Hematopoietic multipotent progenitor cell treated with erythropoietin and hydrocortisone succinate and interleukin-3 and kit ligand, for 6 days (in vitro differentiated cells): ENCODE results near the gene CIROP.

Experiments used
- DNase-seq: peaks from one replicate; pipeline ENCODE4 v3.0.0-alpha.2; 2015

Gene CIROP, protein sequence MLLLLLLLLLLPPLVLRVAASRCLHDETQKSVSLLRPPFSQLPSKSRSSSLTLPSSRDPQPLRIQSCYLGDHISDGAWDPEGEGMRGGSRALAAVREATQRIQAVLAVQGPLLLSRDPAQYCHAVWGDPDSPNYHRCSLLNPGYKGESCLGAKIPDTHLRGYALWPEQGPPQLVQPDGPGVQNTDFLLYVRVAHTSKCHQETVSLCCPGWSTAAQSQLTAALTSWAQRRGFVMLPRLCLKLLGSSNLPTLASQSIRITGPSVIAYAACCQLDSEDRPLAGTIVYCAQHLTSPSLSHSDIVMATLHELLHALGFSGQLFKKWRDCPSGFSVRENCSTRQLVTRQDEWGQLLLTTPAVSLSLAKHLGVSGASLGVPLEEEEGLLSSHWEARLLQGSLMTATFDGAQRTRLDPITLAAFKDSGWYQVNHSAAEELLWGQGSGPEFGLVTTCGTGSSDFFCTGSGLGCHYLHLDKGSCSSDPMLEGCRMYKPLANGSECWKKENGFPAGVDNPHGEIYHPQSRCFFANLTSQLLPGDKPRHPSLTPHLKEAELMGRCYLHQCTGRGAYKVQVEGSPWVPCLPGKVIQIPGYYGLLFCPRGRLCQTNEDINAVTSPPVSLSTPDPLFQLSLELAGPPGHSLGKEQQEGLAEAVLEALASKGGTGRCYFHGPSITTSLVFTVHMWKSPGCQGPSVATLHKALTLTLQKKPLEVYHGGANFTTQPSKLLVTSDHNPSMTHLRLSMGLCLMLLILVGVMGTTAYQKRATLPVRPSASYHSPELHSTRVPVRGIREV

DNA sequence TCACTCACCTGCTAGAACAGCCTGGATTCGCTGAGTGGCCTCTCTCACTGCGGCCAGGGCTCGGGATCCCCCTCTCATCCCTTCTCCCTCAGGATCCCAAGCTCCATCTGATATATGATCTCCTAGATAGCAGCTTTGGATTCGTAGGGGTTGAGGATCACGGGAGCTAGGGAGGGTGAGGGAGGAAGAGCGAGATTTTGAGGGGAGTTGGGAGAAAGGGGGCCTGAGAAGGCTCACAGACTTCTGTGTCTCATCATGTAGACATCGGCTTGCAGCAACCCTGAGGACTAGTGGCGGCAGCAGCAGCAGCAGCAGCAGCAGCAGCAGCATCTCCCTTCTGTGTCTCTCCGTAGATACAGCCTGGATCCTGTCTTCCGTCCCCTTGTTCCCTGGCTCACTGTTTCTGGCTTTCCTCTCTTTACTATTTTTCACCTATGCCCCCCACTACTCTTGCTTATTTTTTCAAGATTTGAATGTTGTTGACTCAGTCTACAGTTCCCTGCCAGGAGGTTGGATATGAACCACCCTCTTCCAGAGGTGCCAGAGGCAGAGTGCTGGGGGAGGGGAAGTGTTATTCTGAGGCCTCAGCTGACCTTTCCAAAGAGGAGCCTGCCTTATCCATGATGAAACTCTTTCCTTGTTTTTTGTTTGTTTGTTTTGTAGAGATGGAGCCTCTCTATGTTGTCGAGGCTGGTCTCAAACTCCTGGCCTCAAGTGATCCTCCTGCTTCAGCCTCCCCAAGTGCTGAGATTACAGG, at the start of gene CIROP:
TSS of gene CIROP (minus strand) at position 399 of the 757 bp plus-strand sequence. CDS start at position 330, 69 bp downstream.
- DNase-seq: no peak

DNA sequence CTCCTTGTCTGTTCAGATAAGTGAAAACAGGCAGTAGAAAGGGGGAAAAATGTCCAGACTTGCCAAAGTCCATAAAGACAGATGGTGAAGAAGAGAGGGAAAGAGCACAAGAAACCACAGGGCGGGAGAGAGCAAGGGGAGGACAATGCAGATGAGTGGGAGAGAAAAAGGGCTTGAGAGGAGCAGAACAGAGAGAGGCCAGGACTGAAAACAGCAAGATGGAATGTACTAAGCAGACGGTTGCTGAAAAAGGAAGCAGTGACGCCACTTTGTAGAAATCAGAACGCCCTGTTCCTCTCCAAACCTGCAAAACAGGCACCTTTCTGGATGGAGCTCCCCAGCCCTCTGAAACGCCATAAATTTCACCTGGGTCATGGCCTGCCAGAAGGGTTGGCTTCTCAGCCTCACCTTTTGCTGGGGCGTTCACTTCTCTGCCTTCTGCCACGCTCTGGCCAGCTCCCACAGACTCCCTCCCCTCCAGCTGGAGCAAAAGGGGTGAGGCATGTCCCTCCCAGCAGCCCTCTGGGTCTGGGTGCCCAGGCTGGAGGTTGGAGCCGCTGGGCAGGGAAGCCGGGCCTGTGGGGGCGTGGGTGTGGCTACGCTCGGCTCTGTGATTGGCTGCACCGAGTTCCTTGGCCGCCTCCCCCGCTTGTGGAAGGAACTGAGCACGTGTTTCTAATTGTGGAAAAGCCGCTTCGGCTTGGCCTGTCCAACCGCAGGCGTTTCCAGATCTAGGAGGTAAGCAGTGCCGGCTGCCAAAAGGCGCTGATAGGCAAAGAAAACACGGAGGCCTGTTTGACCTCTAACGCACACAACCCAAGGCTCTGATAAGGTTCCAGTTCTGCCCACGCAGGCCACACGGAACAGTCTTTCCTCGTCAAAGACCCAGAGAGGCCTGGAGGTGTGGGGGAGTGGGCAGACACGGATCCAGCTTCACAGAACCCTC, 49.3 kb upstream of the CIROP start:
- peak; percentile 61 for DNase-seq

DNA sequence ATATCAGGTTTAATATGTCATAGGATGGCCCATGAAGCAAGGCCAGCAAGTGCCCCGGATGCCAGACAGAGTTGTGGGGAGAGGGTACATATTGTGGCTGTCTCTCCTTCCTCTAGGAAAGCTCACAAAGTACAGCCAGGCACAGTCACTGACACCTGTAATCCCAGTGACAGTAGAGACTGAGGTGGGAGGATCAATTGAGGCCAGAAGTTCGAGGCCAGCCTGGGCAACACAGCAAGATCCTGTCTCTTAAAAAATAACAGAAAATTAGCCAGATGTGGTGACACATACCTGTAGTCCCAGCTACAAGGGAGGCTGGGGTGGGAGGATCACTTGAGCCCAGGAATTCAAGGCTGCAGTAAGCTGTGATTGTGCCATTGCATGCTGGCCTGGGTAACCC, 46.6 kb upstream of the CIROP start:
- DNase-seq: no peak

- DNase-seq: no peak
Measured at GRCh38 chr14:23149745-23150144, 45.0 kb upstream of the CIROP start.

DNA sequence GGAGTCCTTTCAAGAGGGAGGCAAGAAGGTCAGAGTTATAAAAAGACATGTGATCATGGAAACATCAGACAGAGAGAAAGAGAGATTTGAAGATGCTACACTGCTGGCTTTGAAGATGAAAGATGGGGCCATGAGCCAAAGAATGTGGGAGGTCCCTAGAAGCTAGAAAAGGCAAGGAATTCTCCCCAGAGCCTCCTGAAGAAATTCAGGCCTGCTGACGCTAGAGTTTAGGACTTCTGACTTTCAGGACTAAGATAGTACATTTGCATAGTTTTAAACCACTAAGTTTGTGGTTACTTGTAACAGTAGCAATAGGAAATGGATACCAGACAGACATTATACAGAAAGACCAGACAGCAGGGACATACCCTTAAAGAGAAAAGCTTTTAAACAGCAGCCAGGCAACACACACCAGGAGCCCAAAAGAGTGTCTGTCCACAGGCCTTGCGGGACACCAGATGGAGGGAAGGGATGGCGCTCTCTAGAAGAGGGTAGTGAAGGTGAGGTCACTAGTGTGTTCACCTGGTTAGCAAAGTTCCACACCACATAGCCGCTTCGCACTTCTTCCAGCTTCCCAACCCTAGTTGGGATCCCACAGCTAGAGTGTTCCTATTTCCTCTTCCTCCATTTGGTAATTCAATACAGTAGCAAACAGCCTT, 43.9 kb upstream of the CIROP start:
- DNase-seq: no peak

DNA sequence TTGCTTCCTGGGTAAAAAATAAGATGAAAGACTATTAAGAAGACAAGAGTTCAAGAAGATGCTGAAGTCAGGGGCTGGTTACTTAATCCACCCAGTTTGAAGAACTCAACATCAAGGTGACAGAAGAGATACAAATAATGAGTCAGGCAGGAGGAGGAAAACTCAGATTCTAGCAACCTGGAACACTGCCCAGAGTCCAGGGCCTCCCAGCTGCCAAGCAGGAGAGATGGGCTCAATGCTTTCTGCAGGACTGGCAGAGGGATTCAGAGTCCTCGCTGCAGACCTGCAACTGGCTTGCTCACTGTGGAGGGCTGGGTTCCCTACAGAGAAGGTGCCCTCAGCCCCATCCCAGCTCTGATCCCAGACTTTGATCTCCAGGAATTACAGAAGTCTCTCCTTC, 42.9 kb upstream of the CIROP start:
- no peak for DNase-seq

DNA sequence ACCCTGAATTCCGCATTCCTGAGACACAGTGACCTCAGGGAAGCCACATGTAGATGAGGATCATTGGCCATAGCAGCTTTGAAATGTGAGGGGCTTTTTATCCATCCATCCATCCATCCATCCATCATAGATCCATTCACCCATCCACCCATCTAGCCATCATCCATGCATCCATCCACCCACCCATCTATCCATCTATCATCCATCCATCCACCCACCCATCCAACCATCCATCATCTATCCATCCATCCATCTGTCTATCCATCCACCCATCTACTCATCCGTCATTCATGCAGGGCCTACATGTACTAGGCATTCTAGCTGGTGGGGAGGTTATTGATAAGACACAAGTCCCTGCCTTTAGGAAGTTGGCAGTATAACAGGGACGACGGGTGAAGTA, 42.2 kb upstream of the CIROP start:
- no peak for DNase-seq

GRCh38 chr14:23146351-23146910, 41.6 kb upstream of the CIROP start:
- DNase-seq: peak; percentile 59

DNA sequence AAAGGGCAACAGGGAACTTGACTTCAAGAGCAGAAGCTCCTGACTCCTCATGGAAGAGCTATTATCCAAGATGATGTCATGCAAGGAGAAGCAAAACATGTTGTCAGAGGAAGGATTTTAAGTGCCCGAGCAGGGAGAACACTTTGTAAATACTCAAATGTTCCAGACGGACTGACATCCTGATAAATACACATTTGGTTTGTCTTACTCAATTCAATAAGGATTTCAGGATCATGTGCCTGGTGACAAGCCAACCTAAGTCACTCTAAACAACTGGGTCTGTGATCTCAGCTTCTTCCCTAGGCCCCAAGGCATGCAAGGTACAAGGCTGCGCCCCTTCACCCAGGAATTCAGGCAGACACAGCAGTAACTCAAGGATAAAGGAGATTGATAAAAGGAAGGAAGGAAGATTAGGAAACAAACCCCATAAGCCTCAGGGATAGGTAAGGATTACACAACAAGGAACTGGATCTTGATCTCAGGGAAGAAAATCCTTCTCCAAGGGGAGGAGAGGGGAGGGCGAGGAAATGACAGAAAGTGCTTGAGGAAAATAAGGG, 41.1 kb upstream of the CIROP start:
- no peak for DNase-seq

DNA sequence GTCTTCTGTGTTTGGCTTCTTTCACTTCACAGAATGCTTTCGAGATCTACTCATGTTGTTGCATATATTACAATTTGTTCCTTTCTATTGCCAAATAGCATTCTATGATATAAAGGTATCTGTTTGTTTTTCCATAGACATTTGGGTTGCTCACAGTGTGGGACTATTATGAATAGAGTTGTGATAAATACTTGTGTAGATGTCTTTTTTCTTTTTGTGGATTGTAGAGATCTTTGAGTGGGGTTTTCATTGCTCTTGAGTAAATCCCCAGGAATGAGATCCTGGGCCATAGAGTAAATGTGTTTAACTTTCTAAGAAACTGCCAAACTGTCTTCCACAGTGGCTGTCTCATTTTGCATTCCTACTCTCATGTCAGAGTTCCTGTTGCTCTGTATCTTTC, 39.1 kb upstream of the CIROP start:
- no peak for DNase-seq

DNA sequence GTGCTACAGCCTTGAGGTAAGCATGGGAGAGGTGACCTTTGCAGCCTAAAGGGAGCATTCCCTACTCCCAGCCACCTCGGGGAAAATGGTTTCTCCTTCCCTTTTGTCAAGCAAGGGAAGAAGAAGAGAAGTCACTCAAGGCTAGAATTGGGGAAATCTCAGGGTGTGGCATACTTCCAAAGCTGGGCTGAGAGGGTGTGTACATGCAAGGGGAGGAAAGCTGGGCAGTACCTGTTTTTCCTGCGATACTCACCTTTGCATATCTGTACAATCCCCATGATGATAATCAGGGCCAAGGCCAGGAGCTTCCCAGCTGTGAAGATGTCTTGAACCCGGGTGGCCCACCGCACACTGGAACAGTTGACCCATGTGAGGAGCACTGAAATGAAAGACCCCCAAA, 38.0 kb upstream of the CIROP start:
- no peak for DNase-seq

- no peak for DNase-seq
Measured at GRCh38 chr14:23141706-23142444, 37.1 kb upstream of the CIROP start.

DNA sequence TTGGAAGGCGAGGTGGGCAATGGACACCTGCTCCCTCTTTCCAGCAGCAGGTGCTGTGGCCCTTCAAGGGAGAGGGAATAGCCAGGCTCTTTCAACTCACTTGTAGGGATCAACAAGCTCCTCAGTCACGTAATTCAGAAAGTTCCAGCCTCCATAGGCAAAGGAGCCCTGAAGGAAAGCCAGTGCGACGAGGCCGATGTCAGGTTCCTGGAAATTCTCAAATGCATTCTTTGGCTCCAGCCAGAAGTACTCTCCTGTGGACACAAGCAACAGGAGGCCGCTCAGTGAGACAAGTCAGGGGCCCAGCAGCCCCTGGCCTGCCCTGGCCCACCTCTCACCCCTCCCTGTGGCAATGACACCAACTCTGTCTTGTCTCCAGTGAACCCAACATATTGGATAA, 35.6 kb upstream of the CIROP start:
- DNase-seq: no peak

- DNase-seq: no peak
Measured at GRCh38 chr14:23139874-23140273, 35.1 kb upstream of the CIROP start.

DNA sequence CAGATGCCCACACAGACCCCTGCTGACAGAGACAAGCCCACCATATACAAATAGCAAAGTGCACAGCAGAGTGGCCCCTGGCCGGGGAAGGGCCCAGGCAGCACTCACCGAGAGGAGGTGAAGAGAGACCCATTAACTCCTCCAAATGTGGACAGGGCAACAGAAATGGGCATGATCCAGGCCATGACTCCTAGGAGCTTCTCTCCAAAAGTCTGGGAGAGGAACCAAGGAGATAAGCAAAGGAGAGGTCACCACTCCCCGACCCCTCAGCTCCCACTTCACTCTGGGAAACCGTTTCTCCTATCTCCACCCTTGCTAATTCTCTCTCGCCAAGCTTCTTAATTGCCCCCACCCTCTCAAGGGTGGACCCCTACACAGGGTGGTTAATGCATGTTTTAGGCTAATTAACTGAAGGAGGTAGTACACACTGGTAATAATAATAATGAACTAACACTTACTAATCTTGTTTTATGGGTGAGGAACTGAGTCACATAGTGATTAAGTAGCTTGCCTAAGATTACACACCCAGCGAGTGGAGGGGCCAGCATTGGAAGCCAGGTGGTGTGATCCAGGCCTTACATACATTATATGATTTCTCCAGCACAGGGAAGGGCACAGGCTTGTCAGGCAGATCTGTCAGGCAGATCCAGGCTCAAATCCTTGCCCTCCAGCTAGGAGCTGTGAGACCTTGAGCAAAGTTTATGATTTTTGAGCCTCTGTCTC, 33.2 kb upstream of the CIROP start:
- DNase-seq: no peak

DNA sequence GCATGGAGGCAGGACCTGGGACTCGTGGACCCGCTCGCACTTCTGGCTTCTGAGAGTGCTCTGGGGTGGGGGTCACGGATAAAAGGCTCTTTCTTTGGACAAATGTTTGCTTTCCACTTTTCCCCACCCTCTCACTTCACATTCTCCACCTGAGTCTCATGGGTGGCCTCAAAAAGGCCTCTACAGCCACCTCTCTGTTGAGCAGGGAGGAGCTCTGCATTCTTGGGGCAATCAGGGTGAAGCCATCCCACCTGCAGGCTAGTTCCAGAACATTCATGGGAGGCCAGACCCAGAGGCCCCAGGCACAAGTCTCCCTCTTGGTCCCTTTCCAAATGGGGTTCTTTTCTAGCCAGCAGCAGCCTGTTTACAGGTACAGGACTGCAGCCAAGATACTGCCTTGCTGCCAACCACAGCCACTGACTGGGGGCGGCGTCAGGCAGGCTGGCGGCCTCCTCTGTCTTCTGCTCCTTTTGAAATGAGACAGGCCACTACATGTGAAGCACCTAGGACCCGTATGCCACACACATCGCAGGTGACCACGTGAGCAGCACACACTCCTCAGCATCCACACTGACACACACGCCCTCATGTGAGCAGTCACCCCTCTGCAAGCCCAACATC, 32.5 kb upstream of the CIROP start:
- no peak for DNase-seq

GRCh38 chr14:23136566-23137133, 31.9 kb upstream of the CIROP start:
- no peak for DNase-seq

DNA sequence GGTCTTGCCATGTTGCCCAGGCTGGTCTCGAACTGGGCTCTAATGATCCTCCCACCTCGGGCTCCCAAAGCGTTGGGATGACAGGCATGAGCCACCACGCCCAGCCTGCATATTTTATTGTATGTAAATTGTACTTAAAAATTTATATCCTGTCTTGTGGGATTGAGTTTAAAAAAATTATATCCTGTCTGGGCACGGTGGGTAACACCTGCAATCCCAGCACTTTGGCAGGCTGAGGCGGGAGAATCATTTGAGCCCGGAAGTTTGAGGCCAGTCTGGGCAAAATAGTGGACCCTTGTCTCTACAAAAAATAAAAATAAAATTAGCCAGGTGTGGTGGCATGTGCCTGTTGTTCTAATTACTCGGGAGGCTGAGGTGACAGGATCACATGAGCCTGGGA, 28.2 kb upstream of the CIROP start:
- DNase-seq: no peak

DNA sequence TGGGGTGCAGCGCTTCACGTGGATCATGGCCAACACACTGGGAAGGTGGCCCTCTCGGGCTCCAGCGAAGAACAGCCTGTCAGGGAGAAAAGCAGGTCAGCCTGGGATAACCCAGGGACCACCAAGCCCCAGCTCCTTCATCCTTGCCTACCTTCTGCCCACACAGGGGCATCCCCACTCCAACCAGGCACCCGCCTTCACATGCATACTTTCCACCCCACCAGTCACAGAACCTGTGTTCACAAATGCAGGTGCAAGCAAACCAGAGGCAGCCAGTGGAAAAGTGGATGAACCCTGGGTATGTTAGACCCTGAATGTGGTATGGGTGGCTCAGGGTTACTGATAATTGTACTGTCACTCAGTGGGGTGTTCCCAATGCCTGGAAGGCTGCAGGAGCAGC, 26.7 kb upstream of the CIROP start:
- no peak for DNase-seq
